H1 (cell line): ENCODE data around the gene NEU2. TPM values are rescaled to one million over a fixed set of nuclear protein-coding genes. Genes with fewer than 3 reads are reported as not detected.

Experiments used
- CTCF ChIA-PET: fragments of 300-600 bp; sonication (Branson Sonifier 250); formaldehyde crosslinking; loops from one replicate; lab custom pipeline; 2021; ENCODE audit not compliant: partially characterized antibody; lab: Charles Lee
- POLR2A ChIA-PET: fragments of 300-600 bp; sonication (Branson Sonifier 250); formaldehyde crosslinking; loops from one replicate; lab custom pipeline; 2021; ENCODE audit warnings: inconsistent platforms; ENCODE audit not compliant: partially characterized antibody; lab: Charles Lee
- DNase-seq, 2 experiments: peaks; one replicate each; pipeline versions ENCODE4 v3.0.0 to v3.0.0-alpha.2; 2010 to 2022; ENCODE audit warnings: low spot score in 2 of 2, low read depth in 1 of 2, mixed read lengths in 1 of 2
- FAIRE-seq: peaks from 2 replicates; lab custom pipeline; 2011; peaks lifted over from hg19 to GRCh38; lab: Jason Lieb, UNC
- H2AFZ ChIP-seq: 2 replicates; pipeline ENCODE4 v1.8.1; 2012; ENCODE audit warnings: low read length, inconsistent platforms
- H2AK5ac ChIP-seq: 2 replicates; pipeline ENCODE4 v1.6.1; 2013; ENCODE audit warnings: low read depth, low read length
- H2BK120ac ChIP-seq: replicated peaks from 2 replicates; pipeline ENCODE3; 2013; ENCODE audit warnings: low read depth, low read length, inconsistent platforms
- H2BK12ac ChIP-seq: 2 replicates; pipeline ENCODE4 v1.6.1; 2013; ENCODE audit warnings: low read depth, low read length
- H2BK15ac ChIP-seq: 2 replicates; pipeline ENCODE4 v1.6.1; 2013; ENCODE audit warnings: low read length
- H2BK20ac ChIP-seq: 2 replicates; pipeline ENCODE4 v1.6.1; 2013; ENCODE audit warnings: low read length
- H2BK5ac ChIP-seq: 2 replicates; pipeline ENCODE4 v1.6.1; 2013; ENCODE audit warnings: low read depth, low read length
- H3K14ac ChIP-seq: 2 replicates; pipeline ENCODE4 v1.6.1; 2013; ENCODE audit warnings: inconsistent platforms; ENCODE audit not compliant: insufficient read length
- H3K18ac ChIP-seq: 2 replicates; pipeline ENCODE4 v1.6.1; 2013; ENCODE audit warnings: low read length; ENCODE audit errors: extremely low read depth
- H3K23ac ChIP-seq: 2 replicates; pipeline ENCODE4 v1.6.1; 2013; ENCODE audit warnings: inconsistent platforms; ENCODE audit not compliant: insufficient read length
- H3K23me2 ChIP-seq: 2 replicates; pipeline ENCODE4 v1.6.1; 2013; ENCODE audit warnings: low read depth, low read length
- H3K27ac ChIP-seq: 2 replicates; pipeline ENCODE4 v1.6.1; 2011; ENCODE audit warnings: low read depth, low read length, inconsistent platforms
- H3K27me3 ChIP-seq, 4 experiments: replicated peaks in 1 of 4; 1 replicate in 1 of 4; 2 replicates in 3 of 4; pipeline versions ENCODE4 v1.6.1 to v1.8.1; 2011 to 2013; ENCODE audit warnings: low read length in 3 of 4, mild to moderate bottlenecking in 3 of 4, inconsistent platforms in 2 of 4, mixed read lengths in 2 of 4, moderate library complexity in 1 of 4; ENCODE audit not compliant: control insufficient read depth in 3 of 4, insufficient read depth in 3 of 4; ENCODE audit errors: extremely low read depth in 1 of 4
- H3K36me3 ChIP-seq, 4 experiments: 2 replicates each; pipeline versions ENCODE4 v1.6.1 to v1.8.1; 2011 to 2013; ENCODE audit warnings: mild to moderate bottlenecking in 4 of 4, low read length in 3 of 4, moderate library complexity in 2 of 4, control low read depth in 1 of 4, inconsistent platforms in 1 of 4; ENCODE audit not compliant: insufficient read depth in 4 of 4, control insufficient read depth in 2 of 4
- H3K4ac ChIP-seq: replicated peaks from 2 replicates; pipeline ENCODE3; 2013; ENCODE audit warnings: low read length, low read depth, mixed read lengths, inconsistent platforms; ENCODE audit not compliant: insufficient read length
- H3K4me1 ChIP-seq, 4 experiments: replicated peaks in 1 of 4; 1 replicate in 1 of 4; 2 replicates in 3 of 4; pipeline versions ENCODE4 v1.6.1 to v1.8.1; 2011 to 2013; ENCODE audit warnings: low read length in 3 of 4, inconsistent platforms in 2 of 4, mixed read lengths in 1 of 4; ENCODE audit not compliant: insufficient read depth in 4 of 4, control insufficient read depth in 3 of 4
- H3K4me2 ChIP-seq, 2 experiments: 2 replicates each; pipeline versions ENCODE4 v1.6.1 to v1.8.1; 2011 to 2013; ENCODE audit warnings: low read depth in 2 of 2, low read length in 2 of 2, control low read depth in 1 of 2, inconsistent platforms in 1 of 2, mild to moderate bottlenecking in 1 of 2; ENCODE audit not compliant: insufficient read depth in 1 of 2
- H3K4me3 ChIP-seq, 4 experiments: fragments of 200-600, 300-600 bp in 1 of 4; sonication (generic), shearing (Covaris generic), sonication (Bioruptor Twin) in 1 of 4; 2 replicates each; pipeline versions ENCODE4 v1.5.1 to v1.8.1; 2011 to 2016; ENCODE audit warnings: low read length in 4 of 4, low read depth in 3 of 4, control low read depth in 2 of 4, inconsistent platforms in 2 of 4, mild to moderate bottlenecking in 2 of 4, mixed read lengths in 1 of 4, moderate library complexity in 1 of 4; ENCODE audit not compliant: insufficient read depth in 2 of 4; ENCODE audit errors: extremely low read depth in 1 of 4
- H3K56ac ChIP-seq: replicated peaks from 2 replicates; pipeline ENCODE3; 2013; ENCODE audit warnings: low read depth, mild to moderate bottlenecking, mixed read lengths, low read length, inconsistent platforms; ENCODE audit not compliant: insufficient read length
- H3K79me1 ChIP-seq: 2 replicates; pipeline ENCODE4 v1.6.1; 2013; ENCODE audit warnings: low read depth, low read length, control low read depth
- H3K79me2 ChIP-seq, 2 experiments: 2 replicates each; pipeline versions ENCODE4 v1.6.1 to v1.8.1; 2012 to 2013; ENCODE audit warnings: low read length in 2 of 2, mild to moderate bottlenecking in 2 of 2, inconsistent platforms in 1 of 2; ENCODE audit not compliant: insufficient read depth in 2 of 2, control insufficient read depth in 1 of 2
- H3K9ac ChIP-seq, 4 experiments: replicated peaks in 1 of 4; 1 replicate in 1 of 4; 2 replicates in 3 of 4; pipeline versions ENCODE4 v1.6.1 to v1.8.1; 2011 to 2013; ENCODE audit warnings: low read depth in 3 of 4, low read length in 3 of 4, control low read depth in 2 of 4, mild to moderate bottlenecking in 2 of 4, moderate library complexity in 2 of 4, inconsistent platforms in 1 of 4; ENCODE audit errors: extremely low read depth in 1 of 4
- H3K9me3 ChIP-seq, 2 experiments: 2 replicates each; pipeline versions ENCODE4 v1.6.1 to v1.8.1; 2012 to 2013; ENCODE audit warnings: mild to moderate bottlenecking in 2 of 2, moderate library complexity in 2 of 2, control low read depth in 1 of 2, inconsistent platforms in 1 of 2, low read depth in 1 of 2, low read length in 1 of 2, mixed read lengths in 1 of 2; ENCODE audit not compliant: insufficient read depth in 2 of 2
- H4K20me1 ChIP-seq, 2 experiments: replicated peaks in 1 of 2; 2 replicates each; pipeline versions ENCODE3 to v1.8.1; 2011 to 2013; ENCODE audit warnings: inconsistent platforms in 2 of 2, low read length in 2 of 2, mild to moderate bottlenecking in 1 of 2; ENCODE audit not compliant: insufficient read depth in 2 of 2, control insufficient read depth in 1 of 2
- H4K5ac ChIP-seq: 2 replicates; pipeline ENCODE4 v1.6.1; 2013; ENCODE audit warnings: low read length, low read depth, mixed read lengths, inconsistent platforms; ENCODE audit not compliant: insufficient read length
- H4K8ac ChIP-seq: 2 replicates; pipeline ENCODE4 v1.8.0; 2013; ENCODE audit warnings: mild to moderate bottlenecking, moderate library complexity, low read length, inconsistent platforms; ENCODE audit not compliant: insufficient read depth; ENCODE audit errors: extremely low read depth
- H4K91ac ChIP-seq: replicated peaks from 2 replicates; pipeline ENCODE3; 2013; ENCODE audit warnings: low read length, mixed read lengths, inconsistent platforms; ENCODE audit not compliant: insufficient read length
- ATF3 ChIP-seq: IDR thresholded peaks from 2 replicates; pipeline ENCODE4 v1.6.1; 2011; ENCODE audit warnings: low read depth, mild to moderate bottlenecking, low read length; ENCODE audit not compliant: insufficient read depth
- CBX5 ChIP-seq: fragments of 300-800, 300-1000 bp; sonication (generic); IDR thresholded peaks from 2 replicates; pipeline ENCODE4 v1.7.1; 2016; ENCODE audit warnings: antibody characterized with exemption, low read length, low read depth
- CHD2 ChIP-seq: IDR thresholded peaks from 2 replicates; pipeline ENCODE4 v1.6.1; 2012; ENCODE audit warnings: low read length, improper control_type of control experiment
- CTBP2 ChIP-seq: IDR thresholded peaks from 2 replicates; pipeline ENCODE4 v1.7.0; 2011; ENCODE audit warnings: borderline replicate concordance, mild to moderate bottlenecking, moderate library complexity, mixed read lengths, low read length; ENCODE audit not compliant: insufficient read depth, insufficient read length
- FOSL1 ChIP-seq: IDR thresholded peaks from 2 replicates; pipeline ENCODE4 v1.6.1; 2011; ENCODE audit warnings: mild to moderate bottlenecking, low read depth, low read length, moderate library complexity; ENCODE audit not compliant: insufficient read depth
- RFX5 ChIP-seq: IDR thresholded peaks from 2 replicates; pipeline ENCODE4 v1.6.1; 2011; ENCODE audit warnings: low read depth, low read length, improper control_type of control experiment, borderline replicate concordance
- RXRA ChIP-seq: IDR thresholded peaks from 2 replicates; pipeline ENCODE4 v1.6.1; 2011; ENCODE audit warnings: low read depth, mild to moderate bottlenecking, low read length, moderate library complexity; ENCODE audit not compliant: insufficient read depth
- SAP30 ChIP-seq: fragments of 300-600 bp; sonication (generic); IDR thresholded peaks from 2 replicates; pipeline ENCODE4 v1.7.1; 2012; ENCODE audit warnings: low read length, moderate library complexity, mild to moderate bottlenecking, inconsistent platforms; ENCODE audit not compliant: insufficient read depth, insufficient replicate concordance
- SIRT6 ChIP-seq: IDR thresholded peaks from one replicate; pipeline ENCODE4 v1.7.1; 2012; ENCODE audit warnings: low read length, inconsistent platforms
- SP1 ChIP-seq: IDR thresholded peaks from 2 replicates; pipeline ENCODE4 v1.6.1; 2011; ENCODE audit warnings: low read depth, low read length
- TAF7 ChIP-seq: optimal IDR thresholded peaks from 2 replicates; pipeline ENCODE3; 2011; ENCODE audit warnings: low read depth, mild to moderate bottlenecking, inconsistent platforms, low read length, moderate library complexity, borderline replicate concordance
- TCF12 ChIP-seq: IDR thresholded peaks from 2 replicates; pipeline ENCODE4 v1.6.1; 2011; ENCODE audit warnings: low read depth, mild to moderate bottlenecking, low read length
- ZNF274 ChIP-seq: IDR thresholded peaks from 2 replicates; pipeline ENCODE4 v1.7.0; 2012; ENCODE audit warnings: low read length, borderline replicate concordance; ENCODE audit errors: extremely low read depth
- WGBS, 2 experiments: shearing (Covaris generic) in 1 of 2; methylation state at CpG; one replicate each; pipeline versions ENCODE4 v1.1.6 to v1.1.7; 2013 to 2015; ENCODE audit warnings: low lambda C conversion rate in 2 of 2, mixed read lengths in 2 of 2, inconsistent platforms in 1 of 2, low coverage in 1 of 2, missing lambda C conversion rate in 1 of 2; ENCODE audit not compliant: insufficient replicate concordance in 2 of 2, insufficient coverage in 1 of 2, insufficient read length in 1 of 2; ENCODE audit errors: extremely low coverage in 1 of 2, missing lambda C conversion rate in 1 of 2; 5-methylcytosine and 5-hydroxymethylcytosine counted together
- polyA plus RNA-seq, 7 experiments: library from polyadenylated mRNA; depleted of rRNA in 3 of 7; stranded (reverse) in 5 of 7; unstranded in 2 of 7; fragments of >200 nt in 5 of 7; fragments of 200-250 nt in 2 of 7; gene quantifications; 1 replicate in 5 of 7; 2 replicates in 1 of 7; 4 replicates in 1 of 7; pipeline versions ENCODE4 v1.2.1 to v1.2.3, GENCODE V29; 2011 to 2013; ENCODE audit warnings: missing spikeins in 2 of 7, mixed read lengths in 2 of 7
- total RNA-seq: library from RNA; stranded (reverse); fragmentation: NEBNext Ultra II Directional; extraction: Animal tissue kit (Norgen Biotek cat#: 25700); gene quantifications from 2 replicates; pipeline ENCODE4 v1.2.1, GENCODE V29; 2021

NEU2 gene
- total and polyA plus RNA-seq, 2 of the 8 experiments (the other 6 are each of a cell fraction or from before 2014, with no cell fraction given): 0.12 TPM; not detected in 1

- no peak overlapping the region for H3K23ac ChIP-seq
- DNase-seq: no peak
- H2BK5ac ChIP-seq: no peak overlapping the region
- no peaks in the 10 kb centered on the region for H3K27me3 ChIP-seq
- ChIA-PET POLR2A (no interaction called here), CTCF (interaction anchor here (0.5 to 3.3 kb wide), 8 partner anchors 14 to 268 kb away, joined by 3 to 11 read pairs (median 4); no protein-coding TSS in a partner anchor)
- H4K5ac ChIP-seq: no peak overlapping the region
- no peaks in the 10 kb centered on the region for H3K9me3 ChIP-seq
- no peak overlapping the region for H2BK15ac ChIP-seq
- no peaks in the 10 kb centered on the region for H3K79me2 ChIP-seq
- no peak overlapping the region for H3K4ac ChIP-seq
- no peaks in the 10 kb centered on the region for H3K23me2 ChIP-seq
- no peak overlapping the region for H2AFZ ChIP-seq
- no peak overlapping the region for H3K14ac ChIP-seq
- H2AK5ac ChIP-seq: no peak overlapping the region
- H3K9ac ChIP-seq: no peak overlapping the region
- H4K91ac ChIP-seq: no peak overlapping the region
- no peaks in the 10 kb centered on the region for H4K20me1 ChIP-seq
- H3K56ac ChIP-seq: no peak overlapping the region
- H2BK120ac ChIP-seq: no peak overlapping the region
- peaks cover 0 to 5% (median 3%) of the 10 kb centered on the region in 4 experiments; a peak in 4 of 7 replicates for H3K4me1 ChIP-seq
- H3K79me1 ChIP-seq: no peaks in the 10 kb centered on the region
- no peak overlapping the region for H2BK20ac ChIP-seq
- H3K4me2 ChIP-seq: no peak overlapping the region
- WGBS, 2 experiments: 78% methylated on average over 11 of the region's 11 CpGs; no CpG with 5 or more reads in 1 of the 2 experiments
- no peaks in the 10 kb centered on the region for H3K36me3 ChIP-seq
- no peak for FAIRE-seq
- H4K8ac ChIP-seq: no peak overlapping the region
- H3K4me3 ChIP-seq: no peak overlapping the region
- H3K18ac ChIP-seq: no peak overlapping the region
- no peak overlapping the region for H2BK12ac ChIP-seq
- no peak overlapping the region for H3K27ac ChIP-seq
- TF ChIP-seq ATF3 (no peak), RXRA (no peak), ZNF274 (no peak), SP1 (no peak), SAP30 (no peak), CHD2 (no peak), CTBP2 (no peak), RFX5 (no peak), CBX5 (no peak), SIRT6 (no peak), FOSL1 (no peak), TAF7 (no peak), TCF12 (no peak)
These were observed 49.9 kb downstream of the NEU2 start for GRCh38 chr2:233082222-233082930.
